Glutamatergic neuron (in vitro differentiated cells): ENCODE measurements around the gene ZNF853. TPM values are rescaled to one million over a fixed set of nuclear protein-coding genes. Genes with fewer than 3 reads are reported as not detected.
"Not testable (repeated sequence)": the region's sequence is repeated elsewhere in the genome, so short reads cannot be mapped to it uniquely, and the experiment has no call there.

Experiments
- DNase-seq: peaks from one replicate; pipeline ENCODE4 v3.0.0; 2022
- H3K27ac Mint-ChIP-seq: one replicate; pipeline ENCODE4 v1.8.0; 2020; ENCODE audit warnings: mild to moderate bottlenecking, mixed read lengths, inconsistent platforms; ENCODE audit not compliant: unreplicated experiment
- H3K27me3 Mint-ChIP-seq: one replicate; pipeline ENCODE4 v1.8.0; 2020; ENCODE audit warnings: mild to moderate bottlenecking, moderate library complexity, mixed read lengths, inconsistent platforms; ENCODE audit not compliant: unreplicated experiment
- H3K36me3 Mint-ChIP-seq: one replicate; pipeline ENCODE4 v1.8.0; 2020; ENCODE audit warnings: mild to moderate bottlenecking, mixed read lengths, inconsistent platforms; ENCODE audit not compliant: unreplicated experiment
- H3K4me1 Mint-ChIP-seq: one replicate; pipeline ENCODE4 v1.8.0; 2020; ENCODE audit warnings: mild to moderate bottlenecking, low read depth, mixed read lengths, inconsistent platforms; ENCODE audit not compliant: unreplicated experiment
- H3K4me3 Mint-ChIP-seq: one replicate; pipeline ENCODE4 v1.8.0; 2020; ENCODE audit warnings: mild to moderate bottlenecking, mixed read lengths, inconsistent platforms; ENCODE audit not compliant: unreplicated experiment
- H3K9me3 Mint-ChIP-seq: one replicate; pipeline ENCODE4 v1.8.0; 2020; ENCODE audit warnings: mild to moderate bottlenecking, moderate library complexity, mixed read lengths, inconsistent platforms; ENCODE audit not compliant: unreplicated experiment
- CTCF ChIP-seq: fragments of 200-600 bp; sonication (generic); IDR thresholded peaks from one replicate; pipeline ENCODE4 v1.5.0; 2021; ENCODE audit not compliant: partially characterized antibody, unreplicated experiment
- total RNA-seq: library from RNA; stranded (reverse); fragmentation: NEBNext Ultra II Directional; extraction: Animal tissue kit (Norgen Biotek cat#: 25700); gene quantifications from one replicate; pipeline ENCODE4 v1.2.1, GENCODE V29; 2021; ENCODE audit not compliant: unreplicated experiment

The ZNF853 gene
- total RNA-seq, 1 donor from 2014 or later: 5.5 TPM

DNA sequence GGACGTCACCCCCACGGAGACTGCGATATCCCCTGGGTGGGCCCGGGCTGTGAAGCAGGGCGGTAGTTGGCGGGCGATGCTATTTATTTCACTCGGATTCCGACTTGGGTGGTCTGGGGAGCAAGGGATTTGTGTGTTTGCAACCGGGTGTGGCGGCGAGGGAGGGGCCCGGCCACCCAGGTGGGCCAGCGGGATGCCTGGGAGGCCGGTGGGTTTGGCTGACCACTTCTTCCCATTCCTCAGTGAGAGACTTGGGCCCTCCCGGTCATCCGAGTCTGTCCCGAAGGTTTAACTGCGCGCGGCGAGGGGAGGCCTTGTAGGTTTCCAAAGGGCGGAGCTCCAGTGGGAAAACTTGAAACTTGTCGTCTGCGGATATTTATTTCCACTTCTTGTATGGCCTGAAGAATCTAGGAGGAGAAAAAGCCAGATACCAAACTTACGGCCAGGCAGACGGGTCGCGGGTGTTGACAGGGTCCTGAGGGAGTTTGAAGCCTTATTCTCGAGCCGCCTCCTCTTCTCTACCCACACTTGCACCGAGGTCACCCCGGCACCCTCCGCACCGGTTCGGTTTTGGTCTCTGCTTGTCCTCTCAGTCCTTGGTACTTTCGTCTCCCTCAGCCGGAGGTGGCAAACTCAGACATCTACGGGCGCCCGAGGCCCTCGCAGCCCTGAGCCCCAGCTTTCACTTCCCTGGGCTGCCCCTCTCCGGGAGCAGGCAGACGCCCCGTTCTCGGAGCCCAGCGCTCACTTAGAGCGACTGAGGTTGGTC is 39.6 kb downstream of the ZNF853 start:
- Mint-ChIP-seq H3K27me3 (peaks cover 8% of the 10 kb centered on the region), H3K27ac (no peak overlapping the region), H3K36me3 (peaks cover 16% of the 10 kb centered on the region), H3K4me3 (no peak overlapping the region), H3K4me1 (no peaks in the 10 kb centered on the region), H3K9me3 (peaks cover 21% of the 10 kb centered on the region)
- TF ChIP-seq CTCF: no peak
- no peak for DNase-seq

- Mint-ChIP-seq H3K4me3 (no peak overlapping the region), H3K27me3 (peaks cover 7% of the 10 kb centered on the region), H3K36me3 (peaks cover 13% of the 10 kb centered on the region), H3K9me3 (peaks cover 16% of the 10 kb centered on the region), H3K4me1 (no peaks in the 10 kb centered on the region), H3K27ac (no peak overlapping the region)
- no peak for TF ChIP-seq CTCF
- DNase-seq: no peak
These were observed 40.4 kb downstream of the ZNF853 start for GRCh38 chr7:6655636-6656385.

- Mint-ChIP-seq H3K27me3 (peaks cover 4% of the 10 kb centered on the region), H3K27ac (no peak overlapping the region), H3K4me3 (no peak overlapping the region), H3K9me3 (peaks cover 14% of the 10 kb centered on the region), H3K4me1 (no peaks in the 10 kb centered on the region), H3K36me3 (peaks cover 9% of the 10 kb centered on the region)
- TF ChIP-seq CTCF: no peak
- DNase-seq: no peak
These were observed 41.0 kb downstream of the ZNF853 start for GRCh38 chr7:6656413-6656812.

- no peaks in the 10 kb centered on the region for H3K4me1 Mint-ChIP-seq
- no peak for TF ChIP-seq CTCF
- H3K4me3 Mint-ChIP-seq: no peak overlapping the region
- no peak for DNase-seq
- H3K27me3 Mint-ChIP-seq: peaks cover 4% of the 10 kb centered on the region
- H3K27ac Mint-ChIP-seq: no peak overlapping the region
- peaks cover 13% of the 10 kb centered on the region for H3K36me3 Mint-ChIP-seq
- H3K9me3 Mint-ChIP-seq: peaks cover 10% of the 10 kb centered on the region
These were observed 43.4 kb downstream of the ZNF853 start for GRCh38 chr7:6658618-6659345.

DNA sequence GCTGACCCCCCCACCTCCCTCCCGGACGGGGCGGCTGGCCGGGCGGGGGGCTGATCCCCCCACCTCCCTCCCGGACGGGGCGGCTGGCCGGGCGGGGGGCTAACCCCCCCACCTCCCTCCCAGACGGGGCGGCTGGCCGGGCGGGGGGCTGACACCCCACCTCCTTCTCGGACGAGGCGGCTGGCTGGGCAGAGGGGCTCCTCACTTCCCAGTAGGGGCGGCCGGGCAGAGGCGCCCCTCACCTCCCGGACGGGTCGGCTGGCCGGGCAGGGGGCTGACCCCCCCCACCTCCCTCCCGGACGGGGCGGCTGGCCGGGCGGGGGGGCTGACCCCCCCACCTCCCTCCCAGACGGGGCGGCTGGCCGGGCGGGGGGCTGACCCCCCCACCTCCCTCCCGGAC is 55.4 kb downstream of the ZNF853 start:
- H3K27me3 Mint-ChIP-seq, H3K4me1 Mint-ChIP-seq, DNase-seq, H3K27ac Mint-ChIP-seq, H3K4me3 Mint-ChIP-seq: not testable (repeated sequence)
- Mint-ChIP-seq H3K9me3 (peaks cover 49% of the 10 kb centered on the region), H3K36me3 (peaks cover 62% of the 10 kb centered on the region)

Other genes starting within 250 kb of the ZNF853 start
- 172 TPM for gene RAC1, start 241.1 kb upstream of the ZNF853 start, total RNA-seq
- 63.2 TPM for gene DAGLB, start 167.7 kb upstream of the ZNF853 start, total RNA-seq
- gene KDELR2, start 131.5 kb upstream of the ZNF853 start, total RNA-seq: 56.1 TPM
- 0.66 TPM for gene GRID2IP, start 64.1 kb upstream of the ZNF853 start, total RNA-seq
- 60.5 TPM for gene ZDHHC4, start 38.2 kb upstream of the ZNF853 start, total RNA-seq
- gene INTS15, start 25.6 kb upstream of the ZNF853 start, total RNA-seq: 36.9 TPM
- gene ZNF316, start 21.7 kb downstream of the ZNF853 start, total RNA-seq: 51.1 TPM
- gene ZNF12, start 91.3 kb downstream of the ZNF853 start, total RNA-seq: 19.6 TPM
- 1.0 TPM for gene RSPH10B2, start 138.5 kb downstream of the ZNF853 start, total RNA-seq
- gene CCZ1B, start 210.7 kb downstream of the ZNF853 start, total RNA-seq: 123 TPM